Measurements from ENCODE around the gene TRRAP.

TRRAP gene

GRCh38 chr7:98995111-98995510 lies 116.8 kb downstream of the TRRAP start:
- no peak for DNase-seq (ENCODE audit: low spot score)
- TF ChIP-seq CTCF (IDR thresholded peaks at IDR 0.05; ENCODE audit: extremely low read depth, missing control alignments), result no peak

- no peak for TF ChIP-seq CTCF (IDR thresholded peaks at IDR 0.05; ENCODE audit: extremely low read depth, missing control alignments)
- no peak for DNase-seq (ENCODE audit: low spot score)
Measured at GRCh38 chr7:98995523-98996149, 117.3 kb downstream of the TRRAP start.

GRCh38 chr7:98996150-98996552 lies 117.8 kb downstream of the TRRAP start:
- peak; percentile 69 for DNase-seq (ENCODE audit: low spot score)
- no peak for TF ChIP-seq CTCF (IDR thresholded peaks at IDR 0.05; ENCODE audit: extremely low read depth, missing control alignments)

GRCh38 chr7:98997846-98998245 lies 119.5 kb downstream of the TRRAP start:
- no peak for TF ChIP-seq CTCF (IDR thresholded peaks at IDR 0.05; ENCODE audit: extremely low read depth, missing control alignments)
- DNase-seq (ENCODE audit: low spot score), result no peak

GRCh38 chr7:98998821-98999725 lies 120.7 kb downstream of the TRRAP start:
- TF ChIP-seq CTCF (IDR thresholded peaks at IDR 0.05; ENCODE audit: extremely low read depth, missing control alignments), result no peak
- DNase-seq (ENCODE audit: low spot score), result no peak

- DNase-seq (ENCODE audit: low spot score), result no peak
Measured at GRCh38 chr7:99000196-99000903, 122.0 kb downstream of the TRRAP start.

More at GRCh38 chr7:99000196-99000903, 122.0 kb downstream of the TRRAP start:
- TF ChIP-seq CTCF (IDR thresholded peaks at IDR 0.05; ENCODE audit: extremely low read depth, missing control alignments), result no peak
